Osteoblast (primary cell): ENCODE data around the gene ASIC3. TPM values are rescaled to one million over a fixed set of nuclear protein-coding genes. Genes with fewer than 3 reads are reported as not detected.

ENCODE experiments used
- DNase-seq: peaks from one replicate; pipeline ENCODE4 v3.0.0; 2011; ENCODE audit warnings: low spot score, mixed read lengths; ENCODE audit not compliant: insufficient read length; ENCODE audit errors: missing footprints
- H2AFZ ChIP-seq: 2 replicates; pipeline ENCODE4 v1.6.0; 2011; ENCODE audit warnings: mild to moderate bottlenecking, low read length
- H3K27ac ChIP-seq: 2 replicates; pipeline ENCODE4 v1.5.1; 2011; ENCODE audit warnings: mild to moderate bottlenecking, low read depth, low read length, moderate library complexity
- H3K27me3 ChIP-seq: 2 replicates; pipeline ENCODE4 v1.6.0; 2012; ENCODE audit warnings: mild to moderate bottlenecking, control low read depth, inconsistent platforms, low read length, moderate library complexity; ENCODE audit not compliant: insufficient read depth
- H3K36me3 ChIP-seq: 2 replicates; pipeline ENCODE4 v1.5.1; 2011; ENCODE audit warnings: mild to moderate bottlenecking, low read length, control low read depth, moderate library complexity; ENCODE audit not compliant: insufficient read depth
- H3K4me1 ChIP-seq: 2 replicates; pipeline ENCODE4 v1.5.1; 2011; ENCODE audit warnings: mild to moderate bottlenecking, low read length, control low read depth, moderate library complexity; ENCODE audit not compliant: insufficient read depth
- H3K4me2 ChIP-seq: 2 replicates; pipeline ENCODE4 v1.6.0; 2011; ENCODE audit warnings: mild to moderate bottlenecking, low read length; ENCODE audit not compliant: insufficient read depth
- H3K4me3 ChIP-seq: fragments of 200-600 bp; sonication (generic); 3 replicates; pipeline ENCODE4 v1.5.1; 2012; ENCODE audit warnings: mild to moderate bottlenecking, low read length, inconsistent platforms; ENCODE audit not compliant: insufficient read depth
- H3K79me2 ChIP-seq: 2 replicates; pipeline ENCODE4 v1.6.0; 2012; ENCODE audit warnings: mild to moderate bottlenecking, low read length, control low read depth, inconsistent platforms; ENCODE audit not compliant: insufficient read depth
- H3K9me3 ChIP-seq: 2 replicates; pipeline ENCODE4 v1.5.1; 2011; ENCODE audit warnings: low read depth, low read length, control low read depth
- H4K20me1 ChIP-seq: 2 replicates; pipeline ENCODE4 v1.6.0; 2012; ENCODE audit warnings: mild to moderate bottlenecking, low read length, control low read depth; ENCODE audit not compliant: insufficient read depth
- CTCF ChIP-seq: IDR thresholded peaks from 2 replicates; pipeline ENCODE4 v1.5.1; 2011; ENCODE audit warnings: mild to moderate bottlenecking, low read depth, low read length, moderate library complexity; ENCODE audit errors: extremely low read depth
- total RNA-seq: library from RNA; depleted of rRNA; stranded (reverse); fragments of >200 nt; gene quantifications from 2 replicates; pipeline ENCODE4 v1.2.3, GENCODE V29; 2012

ASIC3 gene
- total RNA-seq, 1 donor = under 0.01 TPM

- Histone ChIP-seq H4K20me1 (peaks cover 50% of the 10 kb centered on the region), H3K36me3 (peaks cover 7% of the 10 kb centered on the region), H3K27me3 (no peaks in the 10 kb centered on the region), H3K79me2 (peaks cover 72% of the 10 kb centered on the region), H3K4me2 (peak overlapping the region; percentile 79), H2AFZ (peak overlapping the region; percentile 78), H3K4me3 (peak overlapping the region; percentile 91), H3K9me3 (no peaks in the 10 kb centered on the region), H3K4me1 (peaks cover 29% of the 10 kb centered on the region), H3K27ac (peak overlapping the region; percentile 79)
- no peak for TF ChIP-seq CTCF
- peak; percentile 92 for DNase-seq
These were observed 40.7 kb downstream of the ASIC3 start for GRCh38 chr7:151088856-151089699.

GRCh38 chr7:151089893-151090730, 41.8 kb downstream of the ASIC3 start:
- Histone ChIP-seq H3K9me3 (no peaks in the 10 kb centered on the region), H3K4me2 (peak overlapping the region; percentile 79), H3K4me3 (peak overlapping the region; percentile 91), H4K20me1 (peaks cover 60% of the 10 kb centered on the region), H3K4me1 (peaks cover 29% of the 10 kb centered on the region), H2AFZ (no peak overlapping the region), H3K27ac (peak overlapping the region; percentile 79), H3K79me2 (peaks cover 82% of the 10 kb centered on the region), H3K27me3 (no peaks in the 10 kb centered on the region), H3K36me3 (peaks cover 7% of the 10 kb centered on the region)
- DNase-seq = peak; percentile 78
- TF ChIP-seq CTCF = no peak

- H3K36me3 ChIP-seq = peaks cover 7% of the 10 kb centered on the region
- H3K4me2 ChIP-seq = no peak overlapping the region
- H3K4me1 ChIP-seq = peaks cover 24% of the 10 kb centered on the region
- no peak overlapping the region for H3K4me3 ChIP-seq
- H2AFZ ChIP-seq = no peak overlapping the region
- no peak for TF ChIP-seq CTCF
- H3K27ac ChIP-seq = no peak overlapping the region
- no peaks in the 10 kb centered on the region for H3K9me3 ChIP-seq
- peaks cover 69% of the 10 kb centered on the region for H4K20me1 ChIP-seq
- H3K27me3 ChIP-seq = no peaks in the 10 kb centered on the region
- peaks cover 91% of the 10 kb centered on the region for H3K79me2 ChIP-seq
- peak; percentile 80 for DNase-seq
These were observed 42.7 kb downstream of the ASIC3 start for GRCh38 chr7:151091003-151091402.

- Histone ChIP-seq H3K4me3 (no peak overlapping the region), H3K4me2 (no peak overlapping the region), H2AFZ (no peak overlapping the region), H3K27me3 (no peaks in the 10 kb centered on the region), H3K36me3 (peaks cover 7% of the 10 kb centered on the region), H3K4me1 (peaks cover 24% of the 10 kb centered on the region), H3K27ac (no peak overlapping the region), H4K20me1 (peaks cover 72% of the 10 kb centered on the region), H3K79me2 (peaks cover 94% of the 10 kb centered on the region), H3K9me3 (no peaks in the 10 kb centered on the region)
- no peak for DNase-seq
- peak; percentile 55 for TF ChIP-seq CTCF
These were observed 43.1 kb downstream of the ASIC3 start for GRCh38 chr7:151091431-151091830.
